Activated CD8-positive, alpha-beta memory T cell treated with anti-CD3 and anti-CD28 coated beads, Interleukin-2, amount 50 U/mL, for 24 hours (primary cell): Measurements from ENCODE around the gene PNO1.
"Not testable (repeated sequence)": the region's sequence is repeated elsewhere in the genome, so short reads cannot be mapped to it uniquely, and the experiment has no call there.

Experiments used
- DNase-seq: peaks from one replicate; pipeline ENCODE4 v3.0.0-alpha.2; 2020; ENCODE audit errors: extremely low read depth

PNO1 gene

GRCh38 chr2:68157002-68157401 is 686 bp upstream of the PNO1 start:
- no peak for DNase-seq

GRCh38 chr2:68158134-68158447 is 403 bp downstream of the PNO1 start:
- DNase-seq: no peak

- DNase-seq: no peak
Measured at GRCh38 chr2:68163641-68164040, 6.0 kb downstream of the PNO1 start.

GRCh38 chr2:68167186-68167585 is 9.5 kb downstream of the PNO1 start:
- no peak for DNase-seq

GRCh38 chr2:68169308-68169707 is 11.6 kb downstream of the PNO1 start:
- no peak for DNase-seq

GRCh38 chr2:68171146-68171545 is 13.5 kb downstream of the PNO1 start:
- no peak for DNase-seq

GRCh38 chr2:68171684-68172083 is 14.0 kb downstream of the PNO1 start:
- DNase-seq: no peak

GRCh38 chr2:68172521-68172920 is 14.8 kb downstream of the PNO1 start:
- DNase-seq: no peak

- no peak for DNase-seq
Measured at GRCh38 chr2:68172990-68173700, 15.5 kb downstream of the PNO1 start.

GRCh38 chr2:68175210-68175609 is 17.5 kb downstream of the PNO1 start:
- DNase-seq: not testable (repeated sequence)

GRCh38 chr2:68176657-68177056 is 19.0 kb downstream of the PNO1 start:
- no peak for DNase-seq

GRCh38 chr2:68177541-68177940 is 19.9 kb downstream of the PNO1 start:
- no peak for DNase-seq

GRCh38 chr2:68178432-68178831 is 20.7 kb downstream of the PNO1 start:
- DNase-seq: no peak

- DNase-seq: no peak
Measured at GRCh38 chr2:68178954-68179627, 21.4 kb downstream of the PNO1 start.

GRCh38 chr2:68182902-68183301 is 25.2 kb downstream of the PNO1 start:
- no peak for DNase-seq

- peak; percentile 7 for DNase-seq
Measured at GRCh38 chr2:68185541-68186164, 28.0 kb downstream of the PNO1 start.

- no peak for DNase-seq
Measured at GRCh38 chr2:68187329-68187728, 29.6 kb downstream of the PNO1 start.

- DNase-seq: no peak
Measured at GRCh38 chr2:68188831-68189230, 31.1 kb downstream of the PNO1 start.

- DNase-seq: no peak
Measured at GRCh38 chr2:68189991-68190784, 32.5 kb downstream of the PNO1 start.

GRCh38 chr2:68190991-68191731 is 33.5 kb downstream of the PNO1 start:
- DNase-seq: no peak

- DNase-seq: no peak
Measured at GRCh38 chr2:68193144-68193543, 35.5 kb downstream of the PNO1 start.
